OCI-LY1 (cell line): Measurements from ENCODE around the gene PRLR.

ENCODE experiments used
- H2AFZ ChIP-seq: fragments of 200-600 bp; sonication (generic), shearing (Covaris generic); 2 replicates; pipeline ENCODE4 v1.6.0; 2014; ENCODE audit warnings: antibody characterized with exemption, mild to moderate bottlenecking, low read length
- H3F3A ChIP-seq: fragments of 200-600 bp; sonication (generic), shearing (Covaris generic); 2 replicates; pipeline ENCODE4 v1.6.0; 2014; ENCODE audit warnings: mild to moderate bottlenecking, antibody characterized with exemption, low read length, moderate library complexity; ENCODE audit not compliant: insufficient read depth
- H3K27ac ChIP-seq: fragments of 200-600 bp; sonication (generic); 2 replicates; pipeline ENCODE4 v1.5.1; 2014; ENCODE audit warnings: low read length, mixed run types, mild to moderate bottlenecking, low read depth; ENCODE audit not compliant: poor library complexity, severe bottlenecking
- H3K27me3 ChIP-seq: fragments of 200-600 bp; sonication (generic); 2 replicates; pipeline ENCODE4 v1.6.0; 2014; ENCODE audit warnings: antibody characterized with exemption, mild to moderate bottlenecking, low read length, moderate library complexity; ENCODE audit not compliant: insufficient read depth
- H3K36me3 ChIP-seq: fragments of 200-600 bp; sonication (generic); 2 replicates; pipeline ENCODE4 v1.6.1; 2014; ENCODE audit warnings: mild to moderate bottlenecking, antibody characterized with exemption, low read length, moderate library complexity, mixed read lengths; ENCODE audit not compliant: insufficient read depth
- H3K4me1 ChIP-seq: fragments of 200-600 bp; sonication (generic); 2 replicates; pipeline ENCODE4 v1.5.1; 2014; ENCODE audit warnings: mild to moderate bottlenecking, low read length, moderate library complexity; ENCODE audit not compliant: insufficient read depth, severe bottlenecking
- H3K4me2 ChIP-seq: fragments of 200-600 bp; sonication (generic), shearing (Covaris generic); 2 replicates; pipeline ENCODE4 v1.6.1; 2014; ENCODE audit warnings: low read length
- H3K4me3 ChIP-seq: fragments of 200-600 bp; sonication (generic); 2 replicates; pipeline ENCODE4 v1.5.1; 2014; ENCODE audit warnings: low read length, low read depth, mild to moderate bottlenecking, mixed read lengths; ENCODE audit not compliant: poor library complexity, severe bottlenecking
- H3K79me2 ChIP-seq: fragments of 200-600 bp; shearing (Covaris generic); 2 replicates; pipeline ENCODE4 v1.6.1; 2016; ENCODE audit warnings: mixed run types, low read length, mixed read lengths; ENCODE audit not compliant: insufficient read depth
- H3K9ac ChIP-seq: fragments of 200-600 bp; sonication (generic), shearing (Covaris generic); 2 replicates; pipeline ENCODE4 v1.6.1; 2014; ENCODE audit warnings: mild to moderate bottlenecking, low read length, mixed read lengths
- H3K9me2 ChIP-seq: fragments of 200-600 bp; sonication (generic), shearing (Covaris generic); 2 replicates; pipeline ENCODE4 v1.6.1; 2014; ENCODE audit warnings: low read depth, mild to moderate bottlenecking, low read length, mixed read lengths
- H3K9me3 ChIP-seq: fragments of 200-600 bp; shearing (Covaris generic); 2 replicates; pipeline ENCODE4 v1.6.1; 2014; ENCODE audit warnings: low read length, mixed read lengths
- H4K20me1 ChIP-seq: fragments of 200-600 bp; sonication (generic), shearing (Covaris generic); 2 replicates; pipeline ENCODE4 v1.6.0; 2016; ENCODE audit warnings: mild to moderate bottlenecking, low read length; ENCODE audit not compliant: insufficient read depth
- EZH2 ChIP-seq: fragments of 200-600 bp; sonication (generic), shearing (Covaris generic); IDR thresholded peaks from 2 replicates; pipeline ENCODE4 v1.8.0; 2017; ENCODE audit warnings: borderline replicate concordance, mixed run types, mild to moderate bottlenecking, antibody characterized with exemption, low read length, moderate library complexity, mixed read lengths
- TF ChIP-seq, protein P1 (sequence below): fragments of 200-600 bp; sonication (generic), shearing (Covaris generic); IDR thresholded peaks from 2 replicates; pipeline ENCODE4 v1.5.1; 2017; ENCODE audit warnings: mild to moderate bottlenecking, antibody characterized with exemption, low read length, moderate library complexity, mixed read lengths

Gene PRLR

DNA sequence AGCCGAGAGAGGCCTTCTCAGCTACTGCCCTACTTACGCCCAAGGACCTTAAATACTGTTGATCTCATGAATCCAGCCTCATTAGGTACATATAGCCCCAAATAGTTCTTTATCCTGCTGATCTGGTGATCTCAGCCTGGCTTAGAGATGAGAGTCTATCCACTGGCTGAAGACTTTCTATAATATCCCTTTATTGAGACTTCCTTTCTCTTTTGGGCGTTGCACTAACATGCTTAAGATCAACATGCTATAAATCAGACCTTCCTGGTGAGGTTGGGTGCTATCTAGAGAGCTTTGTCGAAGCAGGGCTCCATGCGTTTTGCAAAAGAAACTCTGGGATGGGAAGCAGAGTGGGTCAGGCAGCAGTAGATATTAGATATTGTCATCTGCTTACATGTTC lies 138.6 kb downstream of the PRLR start:
- Histone ChIP-seq H3K4me3 (no peak overlapping the region), H3K4me1 (no peaks in the 10 kb centered on the region), H3K9ac (no peak overlapping the region), H3K9me3 (no peaks in the 10 kb centered on the region), H3K79me2 (no peaks in the 10 kb centered on the region), H2AFZ (no peak overlapping the region), H3K9me2 (no peaks in the 10 kb centered on the region), H3F3A (no peaks in the 10 kb centered on the region), H4K20me1 (no peaks in the 10 kb centered on the region), H3K36me3 (no peaks in the 10 kb centered on the region), H3K4me2 (no peak overlapping the region), H3K27me3 (no peaks in the 10 kb centered on the region), H3K27ac (no peak overlapping the region)
- no peak for TF ChIP-seq EZH2
- TF ChIP-seq, protein P1, sequence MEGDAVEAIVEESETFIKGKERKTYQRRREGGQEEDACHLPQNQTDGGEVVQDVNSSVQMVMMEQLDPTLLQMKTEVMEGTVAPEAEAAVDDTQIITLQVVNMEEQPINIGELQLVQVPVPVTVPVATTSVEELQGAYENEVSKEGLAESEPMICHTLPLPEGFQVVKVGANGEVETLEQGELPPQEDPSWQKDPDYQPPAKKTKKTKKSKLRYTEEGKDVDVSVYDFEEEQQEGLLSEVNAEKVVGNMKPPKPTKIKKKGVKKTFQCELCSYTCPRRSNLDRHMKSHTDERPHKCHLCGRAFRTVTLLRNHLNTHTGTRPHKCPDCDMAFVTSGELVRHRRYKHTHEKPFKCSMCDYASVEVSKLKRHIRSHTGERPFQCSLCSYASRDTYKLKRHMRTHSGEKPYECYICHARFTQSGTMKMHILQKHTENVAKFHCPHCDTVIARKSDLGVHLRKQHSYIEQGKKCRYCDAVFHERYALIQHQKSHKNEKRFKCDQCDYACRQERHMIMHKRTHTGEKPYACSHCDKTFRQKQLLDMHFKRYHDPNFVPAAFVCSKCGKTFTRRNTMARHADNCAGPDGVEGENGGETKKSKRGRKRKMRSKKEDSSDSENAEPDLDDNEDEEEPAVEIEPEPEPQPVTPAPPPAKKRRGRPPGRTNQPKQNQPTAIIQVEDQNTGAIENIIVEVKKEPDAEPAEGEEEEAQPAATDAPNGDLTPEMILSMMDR = no peak

DNA sequence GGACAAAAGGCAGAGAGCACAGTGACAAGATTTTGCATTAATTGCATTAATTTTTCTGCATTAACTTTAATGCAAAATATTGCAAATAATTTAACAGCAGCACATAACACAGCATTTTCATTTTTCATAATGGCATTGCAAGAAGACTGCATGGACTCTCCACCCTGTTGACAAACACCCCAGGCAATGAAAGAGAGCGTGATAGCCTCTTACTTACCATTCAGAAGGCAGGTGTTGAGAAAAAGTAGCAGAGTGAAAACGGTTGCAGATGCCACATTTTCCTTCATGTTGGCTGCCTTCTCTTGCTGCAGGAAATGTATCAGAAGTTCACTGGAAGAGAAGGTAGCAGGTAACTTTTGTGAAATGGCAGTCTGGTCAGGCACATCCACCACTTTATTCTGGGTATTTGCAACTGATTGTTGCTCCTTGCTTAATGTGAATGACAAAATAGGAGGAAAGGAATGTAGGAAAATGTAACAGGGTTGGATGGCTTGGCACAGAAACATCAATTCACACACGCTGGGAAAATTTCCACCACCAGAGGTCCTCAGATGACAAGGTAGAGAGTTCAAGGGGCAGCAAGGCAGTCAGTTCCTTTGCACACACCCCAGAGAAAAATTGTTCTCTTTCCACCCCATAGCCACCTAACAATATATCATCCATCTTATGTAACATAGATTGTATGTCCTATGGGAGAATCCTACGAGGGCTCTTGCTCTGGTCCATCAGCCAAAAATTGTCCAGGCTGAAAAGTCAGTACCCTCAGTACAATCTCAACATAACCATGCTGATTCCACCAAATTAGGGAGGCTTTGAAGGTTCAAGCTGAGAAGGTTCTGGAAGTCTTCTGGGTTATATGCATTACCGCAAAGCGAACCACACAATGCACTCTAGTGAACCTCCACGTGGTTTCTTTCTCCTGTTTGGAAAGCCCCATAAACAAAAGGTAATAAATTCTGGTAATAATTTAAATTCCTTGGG lies 140.7 kb downstream of the PRLR start:
- H3K4me2 ChIP-seq = no peak overlapping the region

DNA sequence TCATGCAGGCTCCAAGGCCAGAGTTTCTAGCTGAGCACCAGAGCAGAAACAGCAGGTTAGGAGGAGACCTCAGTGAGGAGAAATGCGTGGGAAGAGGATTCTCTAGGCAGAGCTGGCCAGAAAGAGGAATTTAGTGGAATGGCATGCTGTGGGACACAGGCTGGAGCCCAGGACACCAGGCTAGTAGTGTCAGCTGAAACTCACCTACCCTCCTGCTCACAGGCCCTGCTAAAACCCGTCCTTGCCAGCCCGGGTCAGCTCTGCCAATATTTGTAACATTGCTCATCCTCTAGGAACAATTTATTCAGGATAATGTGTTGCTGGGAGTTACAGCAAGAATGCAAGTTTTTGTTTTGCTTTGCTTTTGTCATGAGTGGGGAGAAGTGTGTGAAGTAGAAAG lies 142.3 kb downstream of the PRLR start:
- H3K27me3 ChIP-seq = no peaks in the 10 kb centered on the region

More for the DNA sequence above, 140.7 kb downstream of the PRLR start:
- Histone ChIP-seq H3K79me2 (no peaks in the 10 kb centered on the region), H4K20me1 (no peaks in the 10 kb centered on the region), H3K4me3 (no peak overlapping the region), H3F3A (no peaks in the 10 kb centered on the region), H3K9me3 (no peaks in the 10 kb centered on the region), H2AFZ (no peak overlapping the region), H3K27me3 (no peaks in the 10 kb centered on the region), H3K9me2 (no peaks in the 10 kb centered on the region), H3K27ac (no peak overlapping the region), H3K4me1 (no peaks in the 10 kb centered on the region), H3K9ac (no peak overlapping the region), H3K36me3 (no peaks in the 10 kb centered on the region)
- TF ChIP-seq EZH2 = no peak
- TF ChIP-seq, protein P1 = peak; percentile 83

More for the DNA sequence above, 142.3 kb downstream of the PRLR start:
- H3K27ac ChIP-seq = no peak overlapping the region
- H3K9me3 ChIP-seq = no peaks in the 10 kb centered on the region
- no peak overlapping the region for H3K4me3 ChIP-seq
- H3K9me2 ChIP-seq = no peaks in the 10 kb centered on the region
- TF ChIP-seq EZH2 = no peak
- TF ChIP-seq, protein P1 = no peak
- no peaks in the 10 kb centered on the region for H4K20me1 ChIP-seq
- H3K36me3 ChIP-seq = no peaks in the 10 kb centered on the region
- H3F3A ChIP-seq = no peaks in the 10 kb centered on the region
- no peak overlapping the region for H2AFZ ChIP-seq
- H3K79me2 ChIP-seq = no peaks in the 10 kb centered on the region
- no peak overlapping the region for H3K4me2 ChIP-seq
- H3K9ac ChIP-seq = no peak overlapping the region
- H3K4me1 ChIP-seq = no peaks in the 10 kb centered on the region
